Measurements from ENCODE around the gene CPNE7. TPM values are rescaled to one million over a fixed set of nuclear protein-coding genes. Genes with fewer than 3 reads are reported as not detected.

Gene CPNE7
- total RNA-seq, 1 donor from 2014 or later: 1.1 TPM

- Histone ChIP-seq H3K4me3 (ENCODE audit: low read depth, low read length) (no peak overlapping the region), H3K36me3 (ENCODE audit: control insufficient read depth, insufficient read depth, low read length) (no peaks in the 10 kb centered on the region), H3K27me3 (ENCODE audit: control insufficient read depth, insufficient read depth, low read length) (no peaks in the 10 kb centered on the region)
- no peak for TF ChIP-seq CTCF (IDR thresholded peaks at IDR 0.05; ENCODE audit: insufficient read depth, low read length, severe bottlenecking)
- FAIRE-seq (no peak), DNase-seq (ENCODE audit: low read depth) (no peak)
These were observed 34.5 kb downstream of the CPNE7 start for GRCh38 chr16:89610108-89610453.

GRCh38 chr16:89612415-89613166 lies 37.0 kb downstream of the CPNE7 start:
- DNase-seq (ENCODE audit: low read depth) (no peak), FAIRE-seq (no peak)
- TF ChIP-seq CTCF (IDR thresholded peaks at IDR 0.05; ENCODE audit: insufficient read depth, low read length, severe bottlenecking): no peak
- H3K4me3 ChIP-seq (ENCODE audit: low read depth, low read length): no peak overlapping the region
- H3K27me3 ChIP-seq (ENCODE audit: control insufficient read depth, insufficient read depth, low read length): no peaks in the 10 kb centered on the region
- H3K36me3 ChIP-seq (ENCODE audit: control insufficient read depth, insufficient read depth, low read length): no peaks in the 10 kb centered on the region

GRCh38 chr16:89613231-89613953 lies 37.8 kb downstream of the CPNE7 start, which contains the start of gene DPEP1:
Gene DPEP1, plus strand, starts transcription at chr16:89613642. Its CDS starts 16,769 bp downstream, at chr16:89630411.
- no peak for TF ChIP-seq CTCF (IDR thresholded peaks at IDR 0.05; ENCODE audit: insufficient read depth, low read length, severe bottlenecking)
- Histone ChIP-seq H3K36me3 (ENCODE audit: control insufficient read depth, insufficient read depth, low read length) (no peaks in the 10 kb centered on the region), H3K27me3 (ENCODE audit: control insufficient read depth, insufficient read depth, low read length) (no peaks in the 10 kb centered on the region), H3K4me3 (ENCODE audit: low read depth, low read length) (no peak within 1 kb of the TSS)
- DNase-seq (ENCODE audit: low read depth): no peak
- no peak for FAIRE-seq

GRCh38 chr16:89613954-89614459 lies 38.4 kb downstream of the CPNE7 start:
- TF ChIP-seq CTCF (IDR thresholded peaks at IDR 0.05; ENCODE audit: insufficient read depth, low read length, severe bottlenecking): no peak
- no peak for FAIRE-seq
- Histone ChIP-seq H3K27me3 (ENCODE audit: control insufficient read depth, insufficient read depth, low read length) (no peaks in the 10 kb centered on the region), H3K4me3 (ENCODE audit: low read depth, low read length) (no peak overlapping the region), H3K36me3 (ENCODE audit: control insufficient read depth, insufficient read depth, low read length) (no peaks in the 10 kb centered on the region)
- no peak for DNase-seq (ENCODE audit: low read depth)

- DNase-seq (ENCODE audit: low read depth) (no peak), FAIRE-seq (no peak)
- no peak for TF ChIP-seq CTCF (IDR thresholded peaks at IDR 0.05; ENCODE audit: insufficient read depth, low read length, severe bottlenecking)
- Histone ChIP-seq H3K36me3 (ENCODE audit: control insufficient read depth, insufficient read depth, low read length) (no peaks in the 10 kb centered on the region), H3K4me3 (ENCODE audit: low read depth, low read length) (no peak overlapping the region), H3K27me3 (ENCODE audit: control insufficient read depth, insufficient read depth, low read length) (no peaks in the 10 kb centered on the region)
These were observed 39.6 kb downstream of the CPNE7 start for GRCh38 chr16:89615176-89615575.

Measured in bronchial epithelial cell (primary cell).